A549 (cell line): Measurements from ENCODE around the gene ACO1. TPM values are rescaled to one million over a fixed set of nuclear protein-coding genes. Genes with fewer than 3 reads are reported as not detected.

Source experiments
- ATAC-seq, 2 experiments: fragments of 200-7000 bp in 1 of 2; fragments of >200 bp in 1 of 2; cut with Nextera tagmentation in 1 of 2; cut with Tn5 transposase in 1 of 2; 3 replicates each; pipeline versions ENCODE4 v1.8.0 to v1.9.1; 2018 to 2020; ENCODE audit warnings: mild to moderate bottlenecking in 1 of 2, moderate library complexity in 1 of 2
- CTCF ChIA-PET: fragments of 300-600 bp; sonication (Branson Sonifier 250); formaldehyde crosslinking; extraction: SDS; loops from one replicate; lab custom pipeline; 2021; ENCODE audit warnings: antibody characterized with exemption, inconsistent platforms; lab: Yijun Ruan, JAX
- POLR2A ChIA-PET: fragments of 350-600 bp; formaldehyde crosslinking; extraction: SDS; loops from one replicate; lab custom pipeline; 2021; ENCODE audit warnings: antibody characterized with exemption, inconsistent platforms; lab: Yijun Ruan, JAX
- DNase-seq, 2 experiments: peaks; one replicate each; pipeline versions ENCODE4 v3.0.0 to v3.0.0-alpha.2; 2011 to 2016; ENCODE audit warnings: low read depth in 1 of 2, low spot score in 1 of 2
- FAIRE-seq: peaks from 2 replicates; lab custom pipeline; 2011; peaks lifted over from hg19 to GRCh38; lab: Jason Lieb, UNC
- H3K27ac ChIP-seq, 2 experiments: fragments of >200 bp; sonication (Bioruptor Twin); formaldehyde crosslinking; 3 replicates each; pipeline ENCODE4 v1.5.1; 2016 to 2017
- H3K4me1 ChIP-seq: fragments of >200 bp; sonication (Bioruptor Twin); formaldehyde crosslinking; 3 replicates; pipeline ENCODE4 v1.6.1; 2016
- H3K4me2 ChIP-seq: fragments of >200 bp; sonication (Bioruptor Twin); formaldehyde crosslinking; 3 replicates; pipeline ENCODE4 v1.6.1; 2016
- H3K4me3 ChIP-seq: fragments of >200 bp; sonication (Bioruptor Twin); formaldehyde crosslinking; 3 replicates; pipeline ENCODE4 v1.5.1; 2016
- H3K9me3 ChIP-seq: fragments of >200 bp; sonication (Bioruptor Twin); formaldehyde crosslinking; 3 replicates; pipeline ENCODE4 v1.6.1; 2016
- CBX2 ChIP-seq: fragments of 200-600 bp; sonication (generic); IDR thresholded peaks from 2 replicates; pipeline ENCODE4 v1.6.1; 2016; ENCODE audit warnings: low read depth, mild to moderate bottlenecking, borderline replicate concordance
- CEBPB ChIP-seq, 2 experiments: fragments of >200 bp in 1 of 2; sonication (Bioruptor Twin) in 1 of 2; formaldehyde crosslinking in 1 of 2; IDR thresholded peaks; 2 replicates each; pipeline ENCODE4 v1.6.1; 2012 to 2016
- ESRRA ChIP-seq: fragments of 150-350 bp; IDR thresholded peaks from 2 replicates; pipeline ENCODE4 v1.6.1; 2014; ENCODE audit warnings: mild to moderate bottlenecking, low read length, borderline replicate concordance
- GATA3 ChIP-seq: IDR thresholded peaks from 2 replicates; pipeline ENCODE4 v1.6.1; 2012; ENCODE audit warnings: borderline replicate concordance
- HEYL ChIP-seq: fragments of 250-450 bp; sonication (Bioruptor Pico); IDR thresholded peaks from 2 replicates; pipeline ENCODE4 v1.8.0; 2021; ENCODE audit warnings: mild to moderate bottlenecking, moderate library complexity
- HOXA7 ChIP-seq: fragments of 250-450 bp; sonication (Bioruptor Pico); IDR thresholded peaks from 2 replicates; pipeline ENCODE4 v1.5.0; 2020; ENCODE audit warnings: mild to moderate bottlenecking, moderate library complexity
- JUN ChIP-seq, 2 experiments: fragments of >200 bp; sonication (Bioruptor Twin); formaldehyde crosslinking; IDR thresholded peaks; 2 replicates in 1 of 2; 3 replicates in 1 of 2; pipeline ENCODE4 v1.6.1; 2016 to 2017
- JUNB ChIP-seq: fragments of >200 bp; sonication (Bioruptor Twin); formaldehyde crosslinking; IDR thresholded peaks from 2 replicates; pipeline ENCODE4 v1.6.1; 2016
- KDM1A ChIP-seq: fragments of 200-600 bp; sonication (generic); IDR thresholded peaks from 2 replicates; pipeline ENCODE4 v1.6.1; 2016; ENCODE audit warnings: low read depth, mild to moderate bottlenecking
- KDM5A ChIP-seq: fragments of 200-600 bp; sonication (generic); IDR thresholded peaks from 2 replicates; pipeline ENCODE4 v1.6.1; 2016; ENCODE audit warnings: antibody characterized with exemption, mild to moderate bottlenecking
- MYC ChIP-seq: IDR thresholded peaks from 2 replicates; pipeline ENCODE4 v1.6.1; 2012; ENCODE audit warnings: mild to moderate bottlenecking, inconsistent platforms, low read length, improper control_type of control experiment, borderline replicate concordance
- POLR2A ChIP-seq: IDR thresholded peaks from 2 replicates; pipeline ENCODE4 v1.6.1; 2012; ENCODE audit warnings: mild to moderate bottlenecking, low read length
- RAD21 ChIP-seq, 2 experiments: fragments of >200 bp in 1 of 2; sonication (Bioruptor Twin) in 1 of 2; formaldehyde crosslinking in 1 of 2; IDR thresholded peaks in 1 of 2; conservative IDR thresholded peaks in 1 of 2; 2 replicates in 1 of 2; 3 replicates in 1 of 2; pipeline ENCODE4 v1.6.1; 2012 to 2018; ENCODE audit warnings: inconsistent platforms in 1 of 2
- RFX5 ChIP-seq: fragments of 450-650 bp; IDR thresholded peaks from 2 replicates; pipeline ENCODE4 v1.7.1; 2014; ENCODE audit warnings: antibody characterized with exemption, mild to moderate bottlenecking, moderate library complexity
- RNF2 ChIP-seq: fragments of 200-600 bp; sonication (generic); IDR thresholded peaks from 2 replicates; pipeline ENCODE4 v1.6.1; 2016; ENCODE audit warnings: low read depth, mild to moderate bottlenecking, antibody characterized with exemption, moderate library complexity, borderline replicate concordance
- SREBF2 ChIP-seq: fragments of 450-650 bp; IDR thresholded peaks from 2 replicates; pipeline ENCODE4 v1.6.1; 2014; ENCODE audit warnings: mild to moderate bottlenecking, moderate library complexity
- TFCP2L1 ChIP-seq: fragments of 250-450 bp; sonication (Bioruptor Pico); IDR thresholded peaks from 2 replicates; pipeline ENCODE4 v1.5.0; 2021; ENCODE audit warnings: mild to moderate bottlenecking
- ZC3H11A ChIP-seq: fragments of 450-650 bp; IDR thresholded peaks from 2 replicates; pipeline ENCODE4 v1.6.1; 2014; ENCODE audit warnings: antibody characterized with exemption, mild to moderate bottlenecking
- ZFP36 ChIP-seq: fragments of 450-650 bp; IDR thresholded peaks from 2 replicates; pipeline ENCODE4 v1.6.1; 2014; ENCODE audit warnings: borderline replicate concordance; ENCODE audit not compliant: partially characterized antibody
- ZNF302 ChIP-seq: fragments of 250-450 bp; sonication (Bioruptor Pico); IDR thresholded peaks from 2 replicates; pipeline ENCODE4 v1.9.0; 2021; ENCODE audit warnings: inconsistent platforms, mild to moderate bottlenecking, moderate library complexity
- ZSCAN20 ChIP-seq: fragments of 250-450 bp; sonication (Bioruptor Pico); IDR thresholded peaks from 2 replicates; pipeline ENCODE4 v1.8.0; 2022; ENCODE audit warnings: mild to moderate bottlenecking, moderate library complexity
- WGBS: methylation state at CpG from one replicate; pipeline ENCODE4 v1.1.6; 2017; ENCODE audit errors: missing lambda C conversion rate; 5-methylcytosine and 5-hydroxymethylcytosine counted together
- polyA plus RNA-seq, 4 experiments: library from polyadenylated mRNA; depleted of rRNA in 3 of 4; stranded (reverse); fragments of >200 nt; fragmentation: RNase III in 1 of 4; extraction: RNeasy Plus Mini Kit Qiagen cat#74134 plus additional on column Dnase treatment in 1 of 4; gene quantifications; 2 replicates in 3 of 4; 3 replicates in 1 of 4; pipeline ENCODE4 v1.2.3, GENCODE V29; 2011 to 2017
- TF ChIP-seq, protein P1 (sequence below): IDR thresholded peaks from 2 replicates; pipeline ENCODE4 v1.6.1; 2012; ENCODE audit warnings: low read depth, borderline replicate concordance
- TF ChIP-seq, protein P2 (sequence below): fragments of >200 bp; sonication (Bioruptor Twin); formaldehyde crosslinking; IDR thresholded peaks from 3 replicates; pipeline ENCODE4 v1.6.1; 2016

ACO1 gene
- polyA plus RNA-seq, 2 of the 4 experiments (the other 2 are of a cell fraction) = 32.2 to 41.0 TPM

DNA sequence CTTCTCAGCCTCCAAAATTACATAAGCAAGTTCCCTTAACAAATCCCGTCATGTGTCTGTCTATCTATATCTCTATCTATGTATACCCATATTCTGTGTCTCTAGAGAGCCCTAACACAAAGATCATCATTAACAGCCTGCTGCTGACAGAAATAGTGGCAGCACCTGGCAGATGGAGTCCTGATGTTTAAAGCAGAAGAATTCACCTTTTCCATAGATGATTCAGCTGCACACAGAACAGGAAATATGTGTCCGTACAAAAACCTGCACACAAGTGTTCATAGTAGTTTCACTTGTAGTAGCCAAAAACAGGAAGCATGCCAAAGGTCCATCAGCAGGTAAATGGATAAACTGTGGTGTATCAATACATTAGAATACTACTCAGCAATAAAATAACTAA lies 45.0 kb upstream of the ACO1 start (continued):
- no peak for TF ChIP-seq HOXA7 (CRISPR knock-in tag)
- TF ChIP-seq ZNF302 (CRISPR knock-in tag) = no peak

DNA sequence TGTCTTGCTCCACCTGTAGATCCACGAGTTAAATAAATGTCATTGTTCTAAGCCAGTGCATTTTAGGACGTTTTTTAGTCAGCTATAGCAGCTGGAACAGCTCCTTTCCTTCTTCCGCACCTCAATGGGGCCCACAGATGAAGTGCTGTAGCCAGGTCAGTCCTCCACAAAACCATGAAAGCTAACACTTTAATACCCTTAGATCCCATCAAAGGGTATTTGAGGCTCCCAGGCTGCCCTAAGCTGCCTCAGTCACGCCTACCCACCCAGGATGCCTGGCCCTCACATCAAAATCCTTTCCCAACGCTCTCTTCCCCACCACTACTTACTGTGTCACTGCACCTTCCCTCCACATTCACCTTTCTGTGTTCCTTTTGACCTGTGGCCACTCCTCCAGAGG lies 44.1 kb upstream of the ACO1 start:
- H3K27ac ChIP-seq = no peak overlapping the region
- H3K4me1 ChIP-seq = no peaks in the 10 kb centered on the region
- H3K4me3 ChIP-seq = no peak overlapping the region
- H3K4me2 ChIP-seq = no peak overlapping the region
- ChIA-PET CTCF (interaction anchor here (1.9 kb wide), 1 partner anchor 38 kb away, joined by 5 read pairs; no protein-coding TSS in a partner anchor), POLR2A (no interaction called here)
- TF ChIP-seq TFCP2L1 = no peak
- TF ChIP-seq JUN (IDR thresholded peaks at IDR 0.05) = no peak
- TF ChIP-seq CBX2 = no peak
- no peak for TF ChIP-seq RNF2
- TF ChIP-seq, protein P1, sequence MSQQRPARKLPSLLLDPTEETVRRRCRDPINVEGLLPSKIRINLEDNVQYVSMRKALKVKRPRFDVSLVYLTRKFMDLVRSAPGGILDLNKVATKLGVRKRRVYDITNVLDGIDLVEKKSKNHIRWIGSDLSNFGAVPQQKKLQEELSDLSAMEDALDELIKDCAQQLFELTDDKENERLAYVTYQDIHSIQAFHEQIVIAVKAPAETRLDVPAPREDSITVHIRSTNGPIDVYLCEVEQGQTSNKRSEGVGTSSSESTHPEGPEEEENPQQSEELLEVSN = no peak
- TF ChIP-seq, protein P2, sequence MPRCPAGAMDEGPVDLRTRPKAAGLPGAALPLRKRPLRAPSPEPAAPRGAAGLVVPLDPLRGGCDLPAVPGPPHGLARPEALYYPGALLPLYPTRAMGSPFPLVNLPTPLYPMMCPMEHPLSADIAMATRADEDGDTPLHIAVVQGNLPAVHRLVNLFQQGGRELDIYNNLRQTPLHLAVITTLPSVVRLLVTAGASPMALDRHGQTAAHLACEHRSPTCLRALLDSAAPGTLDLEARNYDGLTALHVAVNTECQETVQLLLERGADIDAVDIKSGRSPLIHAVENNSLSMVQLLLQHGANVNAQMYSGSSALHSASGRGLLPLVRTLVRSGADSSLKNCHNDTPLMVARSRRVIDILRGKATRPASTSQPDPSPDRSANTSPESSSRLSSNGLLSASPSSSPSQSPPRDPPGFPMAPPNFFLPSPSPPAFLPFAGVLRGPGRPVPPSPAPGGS = no peak
- no peak for TF ChIP-seq KDM5A
- TF ChIP-seq HEYL (CRISPR knock-in tag) = no peak
- no peak for TF ChIP-seq KDM1A
- no peak for TF ChIP-seq SREBF2
- no peak for TF ChIP-seq MYC
- TF ChIP-seq HOXA7 (CRISPR knock-in tag) = no peak
- no peak for TF ChIP-seq POLR2A
- no peak for TF ChIP-seq ZC3H11A
- ATAC-seq (no peak), FAIRE-seq (no peak), DNase-seq (no peak)
- H3K9me3 ChIP-seq = no peaks in the 10 kb centered on the region
- WGBS = 18% methylated on average over 5 of the region's 5 CpGs

DNA sequence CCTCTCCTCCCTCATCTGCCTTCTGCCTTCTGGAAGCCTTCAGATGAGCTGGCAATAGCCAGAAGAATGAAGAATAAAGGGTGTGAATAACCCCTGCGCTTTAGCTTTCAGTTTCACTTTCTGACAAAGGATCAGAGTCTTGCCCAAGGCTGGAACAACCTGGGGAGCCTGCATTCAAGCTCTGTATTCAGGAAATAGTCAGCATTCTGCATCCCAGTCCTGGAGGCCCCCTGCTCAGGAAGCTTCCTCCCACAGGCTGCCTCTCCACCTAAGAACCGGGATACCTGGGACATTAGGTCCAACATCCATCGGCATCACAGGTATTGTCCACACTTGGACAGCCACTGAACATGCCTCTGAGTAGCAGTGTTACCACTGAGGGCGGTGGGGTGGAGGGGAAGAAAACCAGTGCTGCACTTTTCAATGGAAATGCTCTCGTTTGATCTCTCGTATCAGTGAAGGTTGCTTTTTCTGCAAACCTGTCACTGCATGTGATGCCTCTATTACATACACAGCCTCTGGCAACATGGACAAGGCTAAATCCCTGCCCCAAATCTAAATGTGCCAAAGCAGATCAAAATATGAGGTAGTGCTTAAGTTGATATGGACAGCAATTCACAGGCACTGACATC lies 39.8 kb upstream of the ACO1 start:
- H3K4me1 ChIP-seq = no peaks in the 10 kb centered on the region
- no peaks in the 10 kb centered on the region for H3K9me3 ChIP-seq
- no peak overlapping the region for H3K4me2 ChIP-seq
- 31% methylated on average over 6 of the region's 6 CpGs for WGBS
- FAIRE-seq (no peak), ATAC-seq (no peak; a peak in 1 of 6 replicates), DNase-seq (no peak)
- H3K4me3 ChIP-seq = no peak overlapping the region
- CTCF ChIA-PET = no interaction called here
- TF ChIP-seq RFX5 (no peak), CEBPB (IDR thresholded peaks at IDR 0.05) (no peak), RAD21 (conservative IDR thresholded peaks at IDR 0.05 in 1 of 2, IDR thresholded peaks at IDR 0.05 in 1 of 2) (no peak), ZFP36 (no peak), RNF2 (no peak), JUNB (no peak), MYC (no peak), SREBF2 (no peak), ZSCAN20 (CRISPR knock-in tag) (no peak), GATA3 (no peak), ESRRA (no peak)
- POLR2A ChIA-PET = no interaction called here
- no peak overlapping the region for H3K27ac ChIP-seq
